Liver (tissue), 2 donors: ENCODE measurements around the gene TMEM175.

Source experiments
- TF ChIP-seq, protein P1 (sequence below): IDR thresholded peaks from 2 replicates; pipeline ENCODE4 v1.6.1; 2016; ENCODE audit warnings: antibody characterized with exemption, mild to moderate bottlenecking
- TF ChIP-seq, protein P2 (sequence below): fragments of 150-350 bp; IDR thresholded peaks from 2 replicates; pipeline ENCODE4 v1.5.1; 2017; ENCODE audit warnings: improper control_type of control experiment, low read depth, low read length; ENCODE audit not compliant: missing input control
- donor health status: healthy.

DNA sequence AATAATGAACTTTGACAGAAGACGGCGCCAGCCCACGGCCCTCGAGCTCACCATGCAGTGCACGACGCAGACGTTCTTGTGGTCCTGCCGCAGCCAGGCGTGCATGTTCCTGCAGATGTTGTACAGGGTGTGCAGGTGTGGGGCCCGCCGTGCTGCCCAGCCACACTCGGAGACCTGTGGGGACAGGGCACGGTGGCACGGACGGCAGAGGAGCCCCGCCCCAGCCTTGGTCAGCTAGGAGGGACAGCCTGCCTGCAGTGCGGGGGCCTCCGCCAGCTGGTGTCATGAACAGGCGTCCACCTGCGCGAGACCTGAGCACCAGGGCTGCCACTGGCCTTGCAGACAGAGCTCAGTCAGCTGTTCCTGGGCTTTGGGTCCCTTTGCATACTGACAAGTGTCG lies 49.6 kb upstream of the TMEM175 start:
- TF ChIP-seq, protein P1, sequence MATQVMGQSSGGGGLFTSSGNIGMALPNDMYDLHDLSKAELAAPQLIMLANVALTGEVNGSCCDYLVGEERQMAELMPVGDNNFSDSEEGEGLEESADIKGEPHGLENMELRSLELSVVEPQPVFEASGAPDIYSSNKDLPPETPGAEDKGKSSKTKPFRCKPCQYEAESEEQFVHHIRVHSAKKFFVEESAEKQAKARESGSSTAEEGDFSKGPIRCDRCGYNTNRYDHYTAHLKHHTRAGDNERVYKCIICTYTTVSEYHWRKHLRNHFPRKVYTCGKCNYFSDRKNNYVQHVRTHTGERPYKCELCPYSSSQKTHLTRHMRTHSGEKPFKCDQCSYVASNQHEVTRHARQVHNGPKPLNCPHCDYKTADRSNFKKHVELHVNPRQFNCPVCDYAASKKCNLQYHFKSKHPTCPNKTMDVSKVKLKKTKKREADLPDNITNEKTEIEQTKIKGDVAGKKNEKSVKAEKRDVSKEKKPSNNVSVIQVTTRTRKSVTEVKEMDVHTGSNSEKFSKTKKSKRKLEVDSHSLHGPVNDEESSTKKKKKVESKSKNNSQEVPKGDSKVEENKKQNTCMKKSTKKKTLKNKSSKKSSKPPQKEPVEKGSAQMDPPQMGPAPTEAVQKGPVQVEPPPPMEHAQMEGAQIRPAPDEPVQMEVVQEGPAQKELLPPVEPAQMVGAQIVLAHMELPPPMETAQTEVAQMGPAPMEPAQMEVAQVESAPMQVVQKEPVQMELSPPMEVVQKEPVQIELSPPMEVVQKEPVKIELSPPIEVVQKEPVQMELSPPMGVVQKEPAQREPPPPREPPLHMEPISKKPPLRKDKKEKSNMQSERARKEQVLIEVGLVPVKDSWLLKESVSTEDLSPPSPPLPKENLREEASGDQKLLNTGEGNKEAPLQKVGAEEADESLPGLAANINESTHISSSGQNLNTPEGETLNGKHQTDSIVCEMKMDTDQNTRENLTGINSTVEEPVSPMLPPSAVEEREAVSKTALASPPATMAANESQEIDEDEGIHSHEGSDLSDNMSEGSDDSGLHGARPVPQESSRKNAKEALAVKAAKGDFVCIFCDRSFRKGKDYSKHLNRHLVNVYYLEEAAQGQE, result no peak
- TF ChIP-seq, protein P2, sequence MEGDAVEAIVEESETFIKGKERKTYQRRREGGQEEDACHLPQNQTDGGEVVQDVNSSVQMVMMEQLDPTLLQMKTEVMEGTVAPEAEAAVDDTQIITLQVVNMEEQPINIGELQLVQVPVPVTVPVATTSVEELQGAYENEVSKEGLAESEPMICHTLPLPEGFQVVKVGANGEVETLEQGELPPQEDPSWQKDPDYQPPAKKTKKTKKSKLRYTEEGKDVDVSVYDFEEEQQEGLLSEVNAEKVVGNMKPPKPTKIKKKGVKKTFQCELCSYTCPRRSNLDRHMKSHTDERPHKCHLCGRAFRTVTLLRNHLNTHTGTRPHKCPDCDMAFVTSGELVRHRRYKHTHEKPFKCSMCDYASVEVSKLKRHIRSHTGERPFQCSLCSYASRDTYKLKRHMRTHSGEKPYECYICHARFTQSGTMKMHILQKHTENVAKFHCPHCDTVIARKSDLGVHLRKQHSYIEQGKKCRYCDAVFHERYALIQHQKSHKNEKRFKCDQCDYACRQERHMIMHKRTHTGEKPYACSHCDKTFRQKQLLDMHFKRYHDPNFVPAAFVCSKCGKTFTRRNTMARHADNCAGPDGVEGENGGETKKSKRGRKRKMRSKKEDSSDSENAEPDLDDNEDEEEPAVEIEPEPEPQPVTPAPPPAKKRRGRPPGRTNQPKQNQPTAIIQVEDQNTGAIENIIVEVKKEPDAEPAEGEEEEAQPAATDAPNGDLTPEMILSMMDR, result no peak
